Measurements from ENCODE around the gene PTPRD. TPM values are rescaled to one million over a fixed set of nuclear protein-coding genes. Genes with fewer than 3 reads are reported as not detected.

PTPRD gene
- total and polyA plus RNA-seq, 2 donors: 2.2 to 13.5 TPM

DNA sequence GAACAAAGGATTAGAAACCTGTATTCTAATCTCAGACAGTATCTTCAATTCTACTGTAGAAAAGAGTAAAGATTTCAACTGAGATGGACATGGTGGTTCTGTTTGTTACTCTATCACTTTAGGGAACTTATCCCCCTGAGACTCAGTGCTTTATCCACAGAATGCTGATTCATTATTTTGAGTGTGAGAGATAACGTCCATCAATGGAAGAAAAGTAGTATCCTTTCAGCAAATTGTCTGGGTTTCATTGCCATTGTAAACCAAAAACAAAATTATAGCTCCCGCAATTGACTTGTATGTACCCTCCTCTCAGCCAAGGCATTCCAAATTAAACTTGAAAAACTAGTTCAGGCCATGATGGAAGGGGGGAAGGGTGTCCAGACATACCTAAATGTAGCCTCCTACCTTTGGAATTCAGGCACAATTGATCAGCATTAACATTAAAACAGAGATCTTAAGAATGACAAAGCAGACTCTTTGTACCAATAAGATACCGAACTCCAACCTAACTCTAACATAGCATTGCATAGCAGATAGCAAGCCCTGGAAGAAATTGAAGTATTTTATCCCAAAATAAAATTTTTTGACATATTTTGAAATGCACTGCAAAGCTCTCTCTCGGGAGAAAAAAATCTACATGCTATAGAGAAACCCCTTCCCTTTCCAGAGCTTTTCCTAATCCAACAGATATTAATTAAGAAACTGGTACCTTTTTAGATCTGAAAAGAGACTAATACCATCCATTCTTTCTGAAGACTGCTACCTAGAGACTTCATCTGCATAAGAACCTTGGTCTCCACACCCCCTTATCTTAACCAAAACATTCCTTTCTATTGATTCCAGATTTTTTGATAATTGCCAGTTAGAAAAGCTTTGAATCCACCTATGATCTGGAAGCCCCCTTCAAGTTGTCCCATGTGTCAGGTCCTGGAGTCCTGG lies 1055.7 kb downstream of the PTPRD start:
- no peak overlapping the region for H3K27ac ChIP-seq (ENCODE audit: low read depth in 1 of 2, low read length in 1 of 2)
- WGBS: 68% methylated on average over 4 of the region's 4 CpGs

DNA sequence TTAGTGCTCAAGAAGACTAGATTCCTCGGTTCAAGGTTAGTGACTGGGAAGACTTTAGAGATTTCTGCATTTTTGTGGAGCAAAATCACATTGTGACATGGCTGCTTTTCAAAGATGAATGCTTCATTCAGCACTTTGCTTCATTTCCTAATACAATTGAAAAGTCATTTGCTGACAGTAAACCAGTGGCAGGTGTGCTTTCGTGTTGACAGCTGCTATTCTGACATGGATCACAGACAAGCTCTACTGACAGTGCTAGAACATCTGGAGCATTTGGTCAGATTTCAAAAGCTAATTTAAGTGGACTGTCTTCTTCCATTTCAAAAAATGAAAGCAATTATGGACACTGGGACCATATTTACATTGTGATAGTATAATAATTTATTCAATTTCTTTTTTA lies 1060.1 kb downstream of the PTPRD start:
- H3K4me1 ChIP-seq (ENCODE audit: control insufficient read depth in 2 of 2, insufficient read depth in 2 of 2, low read length in 2 of 2): no peaks in the 10 kb centered on the region
- H3K4me3 ChIP-seq (ENCODE audit: low read length in 2 of 2): no peak overlapping the region
- no peak for DNase-seq (ENCODE audit: low read depth in 6 of 9, low spot score in 9 of 9)
- H3K27ac ChIP-seq (ENCODE audit: low read depth in 1 of 2, low read length in 1 of 2): no peak overlapping the region
- H3K27me3 ChIP-seq (ENCODE audit: control insufficient read depth in 2 of 2, insufficient read depth in 1 of 2, low read length in 1 of 2): no peaks in the 10 kb centered on the region
- H3K36me3 ChIP-seq (ENCODE audit: control insufficient read depth in 2 of 2, insufficient read depth in 2 of 2, low read length in 1 of 2): no peaks in the 10 kb centered on the region
- H3K9me3 ChIP-seq (ENCODE audit: control insufficient read depth in 2 of 2, insufficient read depth in 1 of 2, low read length in 1 of 2): no peaks in the 10 kb centered on the region
- 90% methylated on average over 2 of the region's 2 CpGs for WGBS

More for the DNA sequence above, 1055.7 kb downstream of the PTPRD start:
- no peak for DNase-seq (ENCODE audit: low read depth in 6 of 9, low spot score in 9 of 9)
- no peaks in the 10 kb centered on the region for H3K9me3 ChIP-seq (ENCODE audit: control insufficient read depth in 2 of 2, insufficient read depth in 1 of 2, low read length in 1 of 2)
- H3K36me3 ChIP-seq (ENCODE audit: control insufficient read depth in 2 of 2, insufficient read depth in 2 of 2, low read length in 1 of 2): no peaks in the 10 kb centered on the region
- no peaks in the 10 kb centered on the region for H3K27me3 ChIP-seq (ENCODE audit: control insufficient read depth in 2 of 2, insufficient read depth in 1 of 2, low read length in 1 of 2)
- H3K4me3 ChIP-seq (ENCODE audit: low read length in 2 of 2): no peak overlapping the region
- H3K4me1 ChIP-seq (ENCODE audit: control insufficient read depth in 2 of 2, insufficient read depth in 2 of 2, low read length in 2 of 2): no peaks in the 10 kb centered on the region

DNA sequence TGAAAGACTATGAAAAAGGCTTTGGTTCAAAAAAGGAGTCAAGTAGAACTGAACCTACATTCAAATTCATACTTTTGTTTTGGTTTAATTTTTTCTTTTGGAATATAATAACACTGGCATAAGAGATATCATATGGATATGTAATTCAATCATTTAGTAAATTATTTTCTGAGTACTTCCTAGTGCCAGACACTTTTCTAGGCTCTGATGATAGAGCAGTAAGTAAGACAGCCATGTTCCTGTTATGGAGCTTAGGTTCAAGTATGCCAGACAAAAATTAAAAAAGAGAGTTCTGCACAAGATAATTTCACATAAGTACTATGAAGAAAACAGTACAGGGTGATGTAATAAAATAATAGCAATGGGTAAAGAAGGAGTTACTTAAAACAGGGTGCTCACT lies 1074.0 kb downstream of the PTPRD start:
- Histone ChIP-seq H3K27ac (ENCODE audit: low read depth in 1 of 2, low read length in 1 of 2) (no peak overlapping the region), H3K4me3 (ENCODE audit: low read length in 2 of 2) (no peak overlapping the region), H3K27me3 (ENCODE audit: control insufficient read depth in 2 of 2, insufficient read depth in 1 of 2, low read length in 1 of 2) (no peaks in the 10 kb centered on the region), H3K9me3 (ENCODE audit: control insufficient read depth in 2 of 2, insufficient read depth in 1 of 2, low read length in 1 of 2) (no peaks in the 10 kb centered on the region), H3K4me1 (ENCODE audit: control insufficient read depth in 2 of 2, insufficient read depth in 2 of 2, low read length in 2 of 2) (no peaks in the 10 kb centered on the region), H3K36me3 (ENCODE audit: control insufficient read depth in 2 of 2, insufficient read depth in 2 of 2, low read length in 1 of 2) (no peaks in the 10 kb centered on the region)
- no peak for DNase-seq (ENCODE audit: low read depth in 6 of 9, low spot score in 9 of 9)

DNA sequence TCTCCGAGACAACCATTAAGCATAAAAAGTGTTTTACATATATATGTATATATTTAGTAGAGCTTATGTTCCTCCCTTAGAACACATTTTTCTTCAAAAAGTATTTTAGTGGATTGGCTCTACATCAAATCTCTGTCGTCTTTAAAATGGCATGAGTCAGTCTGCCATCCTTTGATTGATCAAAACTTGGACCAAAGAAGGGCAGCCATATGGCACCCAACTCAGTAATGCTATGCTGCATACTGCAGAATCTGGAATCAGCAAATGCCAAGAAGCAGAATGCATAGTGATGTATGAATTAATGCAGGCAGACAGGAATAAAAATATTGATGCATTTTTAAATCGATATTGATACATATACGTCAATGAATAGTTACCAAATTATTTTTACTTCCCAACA lies 1074.4 kb downstream of the PTPRD start:
- WGBS: 93% methylated on average over 4 of the region's 4 CpGs
- H3K27me3 ChIP-seq (ENCODE audit: control insufficient read depth in 2 of 2, insufficient read depth in 1 of 2, low read length in 1 of 2): no peaks in the 10 kb centered on the region
- H3K4me3 ChIP-seq (ENCODE audit: low read length in 2 of 2): no peak overlapping the region
- H3K27ac ChIP-seq (ENCODE audit: low read depth in 1 of 2, low read length in 1 of 2): no peak overlapping the region
- no peak for DNase-seq (ENCODE audit: low read depth in 6 of 9, low spot score in 9 of 9)
- H3K36me3 ChIP-seq (ENCODE audit: control insufficient read depth in 2 of 2, insufficient read depth in 2 of 2, low read length in 1 of 2): no peaks in the 10 kb centered on the region
- H3K9me3 ChIP-seq (ENCODE audit: control insufficient read depth in 2 of 2, insufficient read depth in 1 of 2, low read length in 1 of 2): no peaks in the 10 kb centered on the region
- H3K4me1 ChIP-seq (ENCODE audit: control insufficient read depth in 2 of 2, insufficient read depth in 2 of 2, low read length in 2 of 2): no peaks in the 10 kb centered on the region

DNA sequence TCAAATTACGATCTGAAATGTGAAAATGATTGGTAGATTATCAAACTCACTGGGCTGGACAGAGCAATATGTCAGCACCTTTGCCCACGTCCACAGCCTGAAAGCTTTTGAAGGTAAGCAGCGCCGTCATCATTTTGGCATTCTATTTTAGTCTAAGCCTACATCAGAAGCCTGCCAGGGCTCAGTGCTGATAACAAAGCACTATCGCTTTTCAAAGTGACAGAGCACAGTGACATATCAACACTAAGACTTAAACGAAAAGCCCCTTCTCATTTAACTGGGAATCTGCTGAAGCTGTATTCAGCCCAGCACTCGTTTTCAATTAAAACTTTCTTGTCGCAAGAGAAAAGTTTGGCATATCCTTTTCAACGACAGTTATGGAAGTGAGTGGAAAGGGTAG lies 1076.3 kb downstream of the PTPRD start:
- WGBS: 83% methylated on average over 9 of the region's 9 CpGs
- no peaks in the 10 kb centered on the region for H3K27me3 ChIP-seq (ENCODE audit: control insufficient read depth in 2 of 2, insufficient read depth in 1 of 2, low read length in 1 of 2)
- no peaks in the 10 kb centered on the region for H3K9me3 ChIP-seq (ENCODE audit: control insufficient read depth in 2 of 2, insufficient read depth in 1 of 2, low read length in 1 of 2)
- no peaks in the 10 kb centered on the region for H3K4me1 ChIP-seq (ENCODE audit: control insufficient read depth in 2 of 2, insufficient read depth in 2 of 2, low read length in 2 of 2)
- H3K36me3 ChIP-seq (ENCODE audit: control insufficient read depth in 2 of 2, insufficient read depth in 2 of 2, low read length in 1 of 2): no peaks in the 10 kb centered on the region
- no peak overlapping the region for H3K27ac ChIP-seq (ENCODE audit: low read depth in 1 of 2, low read length in 1 of 2)
- H3K4me3 ChIP-seq (ENCODE audit: low read length in 2 of 2): no peak overlapping the region
- DNase-seq (ENCODE audit: low read depth in 6 of 9, low spot score in 9 of 9): no peak

DNA sequence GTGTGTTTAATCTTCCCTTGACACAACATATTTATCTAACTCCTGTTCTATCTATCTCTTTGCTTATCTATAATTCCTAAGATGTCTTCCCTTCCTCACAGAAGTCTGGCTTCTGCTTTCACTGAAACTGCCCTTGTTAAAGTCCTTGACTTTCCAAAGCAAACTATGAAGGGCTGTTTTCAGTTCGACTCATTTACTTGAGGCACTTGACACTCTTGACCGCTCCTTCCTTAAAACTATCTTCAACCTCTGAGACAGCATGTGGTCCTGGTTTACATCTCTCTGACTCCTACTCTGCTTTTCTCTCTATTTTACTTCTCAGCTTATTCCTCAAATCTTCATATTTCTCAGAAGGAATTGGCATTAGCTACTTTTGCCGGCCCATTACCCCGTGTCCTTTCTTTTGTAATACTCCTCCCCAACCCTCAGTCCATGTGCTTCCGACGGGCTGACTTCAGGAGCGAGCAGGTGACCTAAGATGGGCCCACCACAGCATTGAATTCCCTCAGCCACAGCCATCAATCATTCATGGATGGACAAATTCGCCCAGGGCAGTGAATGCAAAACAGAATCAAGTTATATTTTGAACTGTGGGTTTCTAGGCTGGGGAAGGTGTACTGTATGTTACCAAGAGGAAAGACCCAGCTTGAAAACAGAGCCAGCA lies 1089.2 kb downstream of the PTPRD start:
- Histone ChIP-seq H3K9me3 (ENCODE audit: control insufficient read depth in 2 of 2, insufficient read depth in 1 of 2, low read length in 1 of 2) (no peaks in the 10 kb centered on the region), H3K27ac (ENCODE audit: low read depth in 1 of 2, low read length in 1 of 2) (no peak overlapping the region), H3K4me1 (ENCODE audit: control insufficient read depth in 2 of 2, insufficient read depth in 2 of 2, low read length in 2 of 2) (no peaks in the 10 kb centered on the region), H3K4me3 (ENCODE audit: low read length in 2 of 2) (no peak overlapping the region), H3K27me3 (ENCODE audit: control insufficient read depth in 2 of 2, insufficient read depth in 1 of 2, low read length in 1 of 2) (no peaks in the 10 kb centered on the region), H3K36me3 (ENCODE audit: control insufficient read depth in 2 of 2, insufficient read depth in 2 of 2, low read length in 1 of 2) (no peaks in the 10 kb centered on the region)
- DNase-seq (ENCODE audit: low read depth in 6 of 9, low spot score in 9 of 9): no peak
- WGBS: 90% methylated on average over 8 of the region's 8 CpGs

DNA sequence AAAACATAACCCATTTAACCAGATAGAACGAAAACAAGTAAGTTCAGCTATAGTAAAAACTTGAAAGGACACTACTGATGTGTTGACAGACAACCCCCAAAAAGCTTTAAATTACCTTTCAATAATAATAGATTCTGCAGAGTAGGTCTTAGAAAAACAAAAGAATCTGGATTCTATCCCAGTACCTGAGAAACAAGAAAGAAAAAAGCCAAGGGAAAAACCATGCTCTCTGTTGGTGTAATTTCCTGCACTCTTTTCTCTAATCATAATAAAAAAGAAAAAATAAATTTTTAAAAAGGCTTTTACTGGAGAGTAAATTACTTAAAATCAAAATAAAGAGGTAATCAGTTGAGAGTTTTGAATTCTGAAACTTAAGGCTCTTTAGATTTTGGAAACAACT lies 1090.4 kb downstream of the PTPRD start:
- Histone ChIP-seq H3K4me3 (ENCODE audit: low read length in 2 of 2) (no peak overlapping the region), H3K36me3 (ENCODE audit: control insufficient read depth in 2 of 2, insufficient read depth in 2 of 2, low read length in 1 of 2) (no peaks in the 10 kb centered on the region), H3K27ac (ENCODE audit: low read depth in 1 of 2, low read length in 1 of 2) (no peak overlapping the region), H3K27me3 (ENCODE audit: control insufficient read depth in 2 of 2, insufficient read depth in 1 of 2, low read length in 1 of 2) (no peaks in the 10 kb centered on the region), H3K9me3 (ENCODE audit: control insufficient read depth in 2 of 2, insufficient read depth in 1 of 2, low read length in 1 of 2) (no peaks in the 10 kb centered on the region), H3K4me1 (ENCODE audit: control insufficient read depth in 2 of 2, insufficient read depth in 2 of 2, low read length in 2 of 2) (no peaks in the 10 kb centered on the region)
- 77% methylated on average over 1 of the region's 1 CpG for WGBS
- DNase-seq (ENCODE audit: low read depth in 6 of 9, low spot score in 9 of 9): no peak

DNA sequence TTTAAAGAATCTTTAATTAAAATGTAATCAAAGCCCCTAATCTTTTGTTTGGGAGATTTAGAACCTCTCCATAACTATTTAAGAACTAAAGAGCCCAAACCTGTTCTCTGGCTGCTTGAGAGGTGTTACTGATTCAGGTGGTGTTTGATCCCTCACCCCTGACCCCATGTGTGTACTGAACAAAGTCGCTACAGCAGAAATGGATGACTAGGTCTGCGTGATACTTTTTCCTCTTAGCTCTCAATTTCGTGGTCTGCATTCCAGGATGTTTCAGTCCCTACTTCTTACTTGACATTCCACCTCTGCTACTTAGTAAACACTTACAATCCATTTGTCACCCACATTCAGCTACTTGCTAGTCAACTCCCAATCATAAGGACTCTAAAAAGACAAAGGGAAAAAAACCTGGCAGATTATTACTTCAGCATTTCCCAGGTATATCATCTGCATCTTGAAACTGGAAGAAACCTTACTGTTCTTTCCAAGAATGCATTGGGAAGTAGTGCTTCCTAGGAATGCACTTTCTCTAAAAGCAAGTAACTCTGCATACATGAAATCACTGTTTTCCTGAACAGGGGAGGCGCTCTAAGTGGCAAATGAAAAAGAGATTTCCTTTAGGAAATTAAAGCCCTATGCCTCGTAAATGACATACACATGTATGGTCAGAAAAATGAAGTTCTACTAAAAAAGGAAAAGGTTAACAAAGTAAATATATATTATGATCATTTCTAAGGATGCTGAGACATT lies 1091.6 kb downstream of the PTPRD start:
- H3K27ac ChIP-seq (ENCODE audit: low read depth in 1 of 2, low read length in 1 of 2): no peak overlapping the region
- H3K27me3 ChIP-seq (ENCODE audit: control insufficient read depth in 2 of 2, insufficient read depth in 1 of 2, low read length in 1 of 2): no peaks in the 10 kb centered on the region
- no peaks in the 10 kb centered on the region for H3K9me3 ChIP-seq (ENCODE audit: control insufficient read depth in 2 of 2, insufficient read depth in 1 of 2, low read length in 1 of 2)
- no peak overlapping the region for H3K4me3 ChIP-seq (ENCODE audit: low read length in 2 of 2)
- H3K36me3 ChIP-seq (ENCODE audit: control insufficient read depth in 2 of 2, insufficient read depth in 2 of 2, low read length in 1 of 2): no peaks in the 10 kb centered on the region
- 66% methylated on average over 5 of the region's 5 CpGs for WGBS
- no peak for DNase-seq (ENCODE audit: low read depth in 6 of 9, low spot score in 9 of 9)
- no peaks in the 10 kb centered on the region for H3K4me1 ChIP-seq (ENCODE audit: control insufficient read depth in 2 of 2, insufficient read depth in 2 of 2, low read length in 2 of 2)

DNA sequence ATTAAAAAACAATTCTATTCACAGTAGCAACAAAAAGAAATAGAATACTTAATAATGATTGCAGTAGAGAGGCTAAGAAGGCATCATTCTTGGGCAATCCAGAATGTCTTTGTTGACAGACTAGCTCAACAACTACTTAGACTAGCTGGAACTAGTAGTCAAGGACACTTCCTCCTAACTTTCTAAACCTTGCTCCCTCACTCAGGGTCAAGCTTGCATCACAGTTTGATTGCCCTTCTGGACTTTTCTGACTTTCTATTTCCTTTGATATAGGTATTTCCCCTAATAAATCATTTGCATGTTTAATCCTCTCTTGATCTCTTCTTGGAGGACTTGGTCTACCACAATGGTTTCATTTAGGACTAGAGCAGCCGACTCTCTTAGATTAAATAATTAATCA lies 1107.9 kb downstream of the PTPRD start:
- no peaks in the 10 kb centered on the region for H3K4me1 ChIP-seq (ENCODE audit: control insufficient read depth in 2 of 2, insufficient read depth in 2 of 2, low read length in 2 of 2)
- no peak overlapping the region for H3K4me3 ChIP-seq (ENCODE audit: low read length in 2 of 2)
- H3K9me3 ChIP-seq (ENCODE audit: control insufficient read depth in 2 of 2, insufficient read depth in 1 of 2, low read length in 1 of 2): no peaks in the 10 kb centered on the region
- no peaks in the 10 kb centered on the region for H3K36me3 ChIP-seq (ENCODE audit: control insufficient read depth in 2 of 2, insufficient read depth in 2 of 2, low read length in 1 of 2)
- H3K27me3 ChIP-seq (ENCODE audit: control insufficient read depth in 2 of 2, insufficient read depth in 1 of 2, low read length in 1 of 2): no peaks in the 10 kb centered on the region
- H3K27ac ChIP-seq (ENCODE audit: low read depth in 1 of 2, low read length in 1 of 2): no peak overlapping the region
- DNase-seq (ENCODE audit: low read depth in 6 of 9, low spot score in 9 of 9): no peak
- WGBS: 95% methylated on average over 1 of the region's 1 CpG

Data from thymus (tissue), 11 donors.